Calu3 (cell line): ENCODE results near the gene LY6G6F. TPM values are rescaled to one million over a fixed set of nuclear protein-coding genes. Genes with fewer than 3 reads are reported as not detected.
A peak's percentile ranks its signal among the peaks of the same experiment; 100 is the strongest.

ENCODE experiments used
- BruUV-seq: library from RNA; stranded (reverse); fragments of 400-500 nt; replicated peaks from 2 replicates; lab custom pipeline; 2021; lab: Mats Ljungman, UMichigan
- CTCF ChIA-PET: fragments of 300-600 bp; sonication (Branson Sonifier 250); formaldehyde crosslinking; loops from one replicate; lab custom pipeline; 2022; ENCODE audit warnings: antibody characterized with exemption; lab: Charles Lee
- DNase-seq: peaks from one replicate; pipeline ENCODE4 v3.0.0; 2022
- H3K27ac Mint-ChIP-seq: one replicate; pipeline ENCODE4 v1.8.0; 2022; ENCODE audit warnings: mixed read lengths; ENCODE audit not compliant: unreplicated experiment
- H3K27me3 Mint-ChIP-seq: one replicate; pipeline ENCODE4 v1.8.0; 2022; ENCODE audit warnings: mixed read lengths; ENCODE audit not compliant: unreplicated experiment
- H3K36me3 Mint-ChIP-seq: one replicate; pipeline ENCODE4 v1.8.0; 2022; ENCODE audit warnings: mild to moderate bottlenecking, moderate library complexity, mixed read lengths; ENCODE audit not compliant: insufficient read depth, unreplicated experiment
- H3K4me1 Mint-ChIP-seq: one replicate; pipeline ENCODE4 v1.8.0; 2022; ENCODE audit warnings: mild to moderate bottlenecking, low read depth, mixed read lengths; ENCODE audit not compliant: unreplicated experiment
- H3K4me3 Mint-ChIP-seq: one replicate; pipeline ENCODE4 v1.8.0; 2022; ENCODE audit warnings: mild to moderate bottlenecking, low read depth, moderate library complexity, mixed read lengths; ENCODE audit not compliant: unreplicated experiment
- H3K9me3 Mint-ChIP-seq: one replicate; pipeline ENCODE4 v1.8.0; 2022; ENCODE audit warnings: low read depth, mixed read lengths; ENCODE audit not compliant: unreplicated experiment
- intact Hi-C: fragments of 100-400 bp; cut with micrococcal nuclease; formaldehyde crosslinking; loops from one replicate; pipeline ENCODE4 v1.10.0; 2022; ENCODE audit not compliant: unreplicated experiment
- total RNA-seq: library from RNA; stranded (reverse); gene quantifications from 2 replicates; pipeline ENCODE4 v1.2.3, GENCODE V29; 2022
- TF ChIP-seq, protein P1 (sequence below): fragments of 200-600 bp; IDR thresholded peaks from one replicate; pipeline ENCODE4 v1.8.0; 2022; ENCODE audit warnings: antibody characterized with exemption; ENCODE audit not compliant: unreplicated experiment

LY6G6F gene
- total RNA-seq, 1 experiment from 2014 or later: not detected

DNA sequence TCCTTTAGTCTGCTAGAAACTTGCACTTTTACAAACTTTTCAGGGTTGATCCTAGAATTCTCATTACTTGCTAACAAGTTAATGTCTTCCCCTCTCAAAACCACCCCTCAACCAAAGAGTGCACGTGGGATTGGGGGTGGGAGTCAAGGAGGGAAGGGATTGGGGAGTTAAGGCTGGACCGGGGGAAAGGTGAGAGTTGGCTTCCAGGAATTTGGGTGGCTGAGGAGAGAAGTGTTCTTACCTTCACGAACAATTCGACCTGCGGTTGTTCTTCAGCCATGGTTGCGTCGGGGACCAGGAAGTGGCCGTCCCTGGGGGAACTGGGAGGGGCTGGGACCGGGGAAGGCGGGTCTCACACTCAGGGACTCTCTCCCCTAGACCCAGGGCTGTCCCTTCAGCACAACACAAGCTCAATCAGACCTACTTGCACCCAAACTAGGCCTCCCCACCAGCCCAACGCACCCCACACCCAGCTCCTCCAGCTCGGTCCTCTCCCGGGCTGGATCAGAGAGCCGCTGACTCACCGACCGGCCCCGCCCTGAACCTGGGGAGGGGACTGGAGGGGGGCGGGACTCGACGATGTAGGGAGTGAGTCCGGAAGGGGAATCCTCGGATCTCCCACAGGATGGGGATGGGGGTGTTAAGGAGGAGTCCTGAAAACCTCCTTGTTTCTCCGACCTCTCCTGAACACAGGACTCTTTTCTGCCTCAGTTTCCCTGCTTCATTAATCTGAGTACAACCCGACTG is 29.5 kb downstream of the LY6G6F start, which contains the start of gene CLIC1:
Gene CLIC1 (minus strand): TSS at position 510 of the 747 bp plus-strand sequence. CDS start 230 bp downstream, at position 280.
- Mint-ChIP-seq H3K27me3 (no peaks in the 10 kb centered on the region), H3K36me3 (peaks cover 99% of the 10 kb centered on the region), H3K27ac (peak within 1 kb of the TSS; percentile 94), H3K9me3 (no peaks in the 10 kb centered on the region), H3K4me3 (peak within 1 kb of the TSS; percentile 98), H3K4me1 (peaks cover 60% of the 10 kb centered on the region)
- TF ChIP-seq, protein P1, sequence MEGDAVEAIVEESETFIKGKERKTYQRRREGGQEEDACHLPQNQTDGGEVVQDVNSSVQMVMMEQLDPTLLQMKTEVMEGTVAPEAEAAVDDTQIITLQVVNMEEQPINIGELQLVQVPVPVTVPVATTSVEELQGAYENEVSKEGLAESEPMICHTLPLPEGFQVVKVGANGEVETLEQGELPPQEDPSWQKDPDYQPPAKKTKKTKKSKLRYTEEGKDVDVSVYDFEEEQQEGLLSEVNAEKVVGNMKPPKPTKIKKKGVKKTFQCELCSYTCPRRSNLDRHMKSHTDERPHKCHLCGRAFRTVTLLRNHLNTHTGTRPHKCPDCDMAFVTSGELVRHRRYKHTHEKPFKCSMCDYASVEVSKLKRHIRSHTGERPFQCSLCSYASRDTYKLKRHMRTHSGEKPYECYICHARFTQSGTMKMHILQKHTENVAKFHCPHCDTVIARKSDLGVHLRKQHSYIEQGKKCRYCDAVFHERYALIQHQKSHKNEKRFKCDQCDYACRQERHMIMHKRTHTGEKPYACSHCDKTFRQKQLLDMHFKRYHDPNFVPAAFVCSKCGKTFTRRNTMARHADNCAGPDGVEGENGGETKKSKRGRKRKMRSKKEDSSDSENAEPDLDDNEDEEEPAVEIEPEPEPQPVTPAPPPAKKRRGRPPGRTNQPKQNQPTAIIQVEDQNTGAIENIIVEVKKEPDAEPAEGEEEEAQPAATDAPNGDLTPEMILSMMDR: no peak
- DNase-seq: peak; percentile 97
- CTCF ChIA-PET: interaction anchor here (0.6 to 1.5 kb wide), 8 partner anchors 33 to 87 kb away, joined by 3 to 5 read pairs (median 4); partner anchors contain the start of genes ABHD16A, HSPA1A, HSPA1L and VWA7
- intact Hi-C loops: loop anchor here (5.0 kb wide), 1 partner anchor 34 kb away; the partner anchor contains the start of gene ABHD16A
- BruUV-seq: TSS peak; percentile 42

DNA sequence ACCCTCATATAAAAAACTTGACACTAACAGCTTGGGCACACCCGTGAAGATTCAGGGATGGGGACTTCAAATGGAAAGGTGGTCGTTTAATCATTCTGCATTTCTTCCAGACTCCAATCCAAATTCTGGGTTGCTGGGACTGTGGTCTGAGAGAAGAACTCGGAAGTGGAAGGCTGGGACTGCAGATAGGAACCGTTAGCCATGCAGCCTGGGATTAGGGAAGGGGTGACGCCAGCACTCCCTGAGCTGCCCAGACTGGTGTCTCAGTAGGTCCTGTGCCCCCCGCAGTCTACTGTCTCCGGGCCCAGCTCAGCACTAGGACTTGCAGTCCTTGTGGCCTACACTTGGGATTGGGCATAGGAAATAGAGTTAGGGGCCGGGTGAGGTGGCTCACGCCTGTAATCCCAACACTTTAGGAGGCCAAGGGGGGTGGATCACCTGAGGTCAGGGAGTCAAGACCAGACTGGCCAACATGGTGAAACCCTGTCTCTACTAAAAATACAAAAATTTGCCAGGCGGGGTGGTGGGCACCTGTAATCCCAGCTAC is 30.2 kb downstream of the LY6G6F start:
- intact Hi-C loops: loop anchor here (5.0 kb wide), 1 partner anchor 35 kb away; the partner anchor contains the start of gene ABHD16A
- peaks cover 63% of the 10 kb centered on the region for H3K4me1 Mint-ChIP-seq

DNA sequence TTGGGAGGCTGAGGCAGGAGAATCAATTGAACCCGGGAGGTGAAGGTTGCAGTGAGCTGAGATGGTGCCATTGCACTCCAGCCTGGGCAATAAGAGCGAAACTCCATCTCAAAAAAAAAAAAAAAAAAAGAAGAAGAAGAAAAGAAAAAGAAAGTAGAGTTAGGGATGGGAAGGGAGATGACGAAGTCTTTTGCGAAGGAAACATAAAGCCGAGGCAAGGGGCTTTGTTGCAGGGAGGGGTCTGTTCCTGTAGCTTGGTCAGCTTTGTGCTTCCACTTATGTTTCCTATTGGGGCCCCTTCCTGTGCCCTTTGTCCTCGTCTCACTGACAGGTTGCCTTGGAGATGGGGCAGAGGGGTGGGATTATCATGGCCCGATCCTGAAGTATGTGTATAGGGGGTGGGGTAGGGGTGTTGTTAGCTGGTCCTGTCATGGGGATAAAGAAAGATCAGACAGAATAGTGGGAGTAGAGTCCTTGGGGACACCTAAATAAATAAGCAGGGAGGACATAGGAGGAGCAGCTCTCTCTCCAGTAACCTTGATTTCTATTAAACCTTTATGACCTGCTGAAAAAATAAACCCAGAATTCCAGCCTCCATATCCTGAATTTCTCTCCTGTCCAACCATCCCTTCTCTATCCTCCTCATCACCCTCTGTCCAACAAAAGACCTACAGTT is 30.8 kb downstream of the LY6G6F start:
- CTCF ChIA-PET: interaction anchor here (0.7 to 4.8 kb wide), 16 partner anchors 7 to 196 kb away, joined by 3 to 49 read pairs (median 6); partner anchors contain the start of genes BAG6, C6orf47, DDAH2 and DDX39B
- no TSS peak for BruUV-seq

More for the DNA sequence above, 30.2 kb downstream of the LY6G6F start:
- DNase-seq: no peak
- no TSS peak for BruUV-seq
- Mint-ChIP-seq H3K27me3 (no peaks in the 10 kb centered on the region), H3K27ac (peak overlapping the region; percentile 94), H3K36me3 (peaks cover 99% of the 10 kb centered on the region), H3K4me3 (peak overlapping the region; percentile 98), H3K9me3 (no peaks in the 10 kb centered on the region)
- TF ChIP-seq, protein P1: no peak
- CTCF ChIA-PET: interaction anchor here (0.6 to 3.4 kb wide), 9 partner anchors 33 to 196 kb away, joined by 3 to 16 read pairs (median 4); partner anchors contain the start of genes BAG6, DDX39B and LSM2

More for the DNA sequence above, 30.8 kb downstream of the LY6G6F start:
- intact Hi-C loops: loop anchor here (5.0 kb wide), 1 partner anchor 35 kb away; the partner anchor contains the start of gene ABHD16A
- peak; percentile 54 for DNase-seq
- Mint-ChIP-seq H3K9me3 (no peaks in the 10 kb centered on the region), H3K4me3 (peak overlapping the region; percentile 98), H3K27me3 (no peaks in the 10 kb centered on the region), H3K27ac (peak overlapping the region; percentile 94), H3K4me1 (peaks cover 65% of the 10 kb centered on the region), H3K36me3 (peaks cover 96% of the 10 kb centered on the region)
- TF ChIP-seq, protein P1: no peak
